Heart right ventricle (tissue), 16 donors: Measurements from ENCODE around the gene ADK. TPM values are rescaled to one million over a fixed set of nuclear protein-coding genes. Genes with fewer than 3 reads are reported as not detected.
A peak's percentile ranks its signal among the peaks of the same experiment; 100 is the strongest.

Experiments
- ATAC-seq, 8 donors: fragments of 200-7000 bp; cut with Tn5 transposase; one replicate each; pipeline ENCODE4 v1.9.1; 2020; ENCODE audit warnings: mild to moderate bottlenecking in 8 of 8, moderate library complexity in 8 of 8, moderate number of reproducible peaks in 1 of 8
- DNase-seq, 2 donors: peaks; one replicate each; pipeline ENCODE4 v3.0.0-alpha.2; 2020
- H3K27ac ChIP-seq, 10 donors: fragments of 200-600 bp; sonication (generic) in 2 of 10; one replicate each; pipeline versions ENCODE4 v1.5.0 to v1.8.0; 2020 to 2022; ENCODE audit warnings: mild to moderate bottlenecking in 3 of 10
- H3K27me3 ChIP-seq, 7 donors: fragments of 200-600 bp; one replicate each; pipeline ENCODE4 v1.8.0; 2021 to 2022; ENCODE audit warnings: mild to moderate bottlenecking in 2 of 7
- H3K36me3 ChIP-seq, 9 donors: fragments of 200-600 bp; sonication (generic) in 1 of 9; one replicate each; pipeline versions ENCODE4 v1.5.0 to v1.8.0; 2020 to 2022; ENCODE audit warnings: mild to moderate bottlenecking in 2 of 9
- H3K4me1 ChIP-seq, 9 donors: fragments of 200-600 bp; sonication (generic) in 1 of 9; one replicate each; pipeline versions ENCODE4 v1.5.0 to v1.8.0; 2020 to 2022; ENCODE audit warnings: mild to moderate bottlenecking in 4 of 9
- H3K4me3 ChIP-seq, 10 donors: fragments of 200-600 bp; sonication (generic) in 2 of 10; one replicate each; pipeline versions ENCODE4 v1.5.0 to v1.8.0; 2020 to 2022; ENCODE audit warnings: mild to moderate bottlenecking in 7 of 10, moderate library complexity in 2 of 10
- H3K9me3 ChIP-seq, 11 donors: fragments of 200-600 bp in 10 of 11; sonication (generic) in 2 of 11; one replicate each; pipeline versions ENCODE4 v1.5.0 to v1.8.0; 2013 to 2022; ENCODE audit warnings: mild to moderate bottlenecking in 2 of 11, control low read depth in 1 of 11, moderate library complexity in 1 of 11
- CTCF ChIP-seq, 9 donors: fragments of 200-600 bp; sonication (generic) in 2 of 9; IDR thresholded peaks; one replicate each; pipeline versions ENCODE4 v1.5.0 to v1.8.0; 2021 to 2022; ENCODE audit warnings: antibody characterized with exemption in 9 of 9, mild to moderate bottlenecking in 5 of 9, moderate library complexity in 1 of 9
- WGBS, 2 donors: extraction: QIAGEN DNeasy Blood & Tissue Kit; methylation state at CpG; one replicate each; pipeline ENCODE4 v1.1.7; 2013; ENCODE audit warnings: inconsistent platforms in 1 of 2; 5-methylcytosine and 5-hydroxymethylcytosine counted together
- intact Hi-C, 10 donors: fragments of 100-400 bp; cut with DNase I; formaldehyde crosslinking; loops; one replicate each; pipeline versions ENCODE4 v1.11.1 to v1.14.2; 2022
- polyA plus RNA-seq, 2 donors: library from polyadenylated mRNA; stranded (reverse); fragments of 200-250 nt; gene quantifications; one replicate each; pipeline ENCODE4 v1.2.3, GENCODE V29; 2013
- total RNA-seq, 10 donors: library from RNA; stranded (reverse); fragmentation: NEBNext Ultra II Directional in 3 of 10; extraction: Animal tissue kit (Norgen Biotek cat#: 25700) in 3 of 10; gene quantifications; one replicate each; pipeline versions ENCODE4 v1.2.1 to v1.2.4, GENCODE V29; 2021 to 2023
- donor health status: Arrhythmogenic right ventricular cardiomyopathy.
- donor health status: ischemic (EF 13 %, LVEDD 7.1; RV severe dilation, severe dysfunction).
- donor health status: healthy with polysubstance abuse.
- donor health status: DM: no; HTN: yes; CAD: no.
- donor health status: DM: no; HTN: no; CAD: no.
- donor health status: ischemic (EF 25% LVEDD 6.9; RV normal size, moderate dysfunction).
- donor health status: ischemic (EF 25% LVEDD 5.7; RV mildly dilated, moderate dysfunction).
- donor health status: healthy.
- donor health status: DM: yes; HTN: yes; CAD: no.
- donor health status: Ischemic cardiomyopathy.
- donor health status: ischemic (EF 35%, LVEDD 5.7; RV mildly dilated, moderate dysfunction).
- donor health status: nonischemic (EF 11% LVEDD 7.7; RV severe dilation, severe dysfunction).
- donor health status: DM: yes; HTN: yes; CAD: no.
- donor health status: PGD.
- donor health status: ischemic (EF 29% LVEDD 5.4; RV normal size, mild dysfunction).
- donor health status: nonischemic (EF 23%, LVEDD 6.1; RV moderate dilation, normal function).

ADK gene
- total and polyA plus RNA-seq, 12 donors = 13.0 to 50.0 (median 39.1) TPM

DNA sequence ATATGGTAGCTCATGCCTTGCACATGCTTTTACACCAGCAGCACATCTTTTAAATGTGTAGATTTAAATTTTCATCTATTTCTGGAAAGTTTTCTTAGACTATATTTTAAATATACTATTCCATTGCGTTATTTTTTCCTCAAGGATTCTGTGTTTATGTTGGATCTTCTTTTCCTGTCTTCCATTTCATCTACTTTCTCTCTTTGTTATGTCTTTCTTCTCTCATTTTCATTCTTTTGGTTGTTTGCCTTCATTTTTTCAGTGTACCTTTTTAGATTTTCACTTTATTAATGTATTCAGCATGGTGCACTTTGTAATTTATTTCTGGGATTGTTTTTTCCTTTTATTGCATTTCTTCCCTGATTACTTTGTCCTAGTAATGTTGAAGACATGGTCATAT is 329.8 kb downstream of the ADK start:
- intact Hi-C loops = no loop called here
- Histone ChIP-seq H3K4me1 (no peaks in the 10 kb centered on the region), H3K9me3 (peaks cover 0 to 7% (median 0%) of the 10 kb centered on the region in 11 donors), H3K27me3 (no peaks in the 10 kb centered on the region), H3K36me3 (no peaks in the 10 kb centered on the region), H3K27ac (no peak overlapping the region), H3K4me3 (no peak overlapping the region)
- ATAC-seq (no peak), DNase-seq (no peak)
- TF ChIP-seq CTCF (IDR thresholded peaks at IDR 0.05) = no peak
- WGBS, 2 donors = 96 to 100% methylated on average over 1 of the region's 1 CpG

GRCh38 chr10:74483356-74483755 is 332.3 kb downstream of the ADK start:
- Histone ChIP-seq H3K4me3 (no peak overlapping the region), H3K9me3 (peaks cover 0 to 7% (median 0%) of the 10 kb centered on the region in 11 donors), H3K36me3 (no peaks in the 10 kb centered on the region), H3K27me3 (no peaks in the 10 kb centered on the region), H3K4me1 (no peaks in the 10 kb centered on the region), H3K27ac (no peak overlapping the region)
- ATAC-seq (no peak), DNase-seq (no peak)
- intact Hi-C loops = no loop called here
- TF ChIP-seq CTCF (IDR thresholded peaks at IDR 0.05) = no peak
- WGBS, 2 donors = 97 to 98% methylated on average over 3 of the region's 3 CpGs

DNA sequence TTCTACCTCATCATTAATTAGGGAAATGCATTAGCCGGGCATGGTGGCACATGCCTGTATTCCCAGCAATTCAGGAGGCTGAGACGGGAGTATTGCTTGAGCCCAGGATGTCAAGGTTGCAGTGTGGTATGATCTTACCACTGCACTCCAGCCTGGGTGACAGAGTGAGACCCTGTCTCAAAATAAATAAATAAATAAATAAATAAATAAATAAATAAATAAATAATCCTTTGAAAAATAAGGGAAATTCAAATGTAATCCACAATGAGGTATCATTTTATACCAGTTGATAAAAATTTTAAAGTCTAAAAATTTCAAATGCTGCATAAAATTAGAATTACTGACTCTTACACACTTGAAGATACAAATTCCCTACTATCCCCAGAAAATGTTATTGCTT is 334.3 kb downstream of the ADK start:
- intact Hi-C loops = no loop called here
- no peak overlapping the region for H3K27ac ChIP-seq
- whole genome bisulfite sequencing, 2 donors = 96% methylated on average over 2 of the region's 2 CpGs
- ATAC-seq (no peak), DNase-seq (no peak)
- no peak overlapping the region for H3K4me3 ChIP-seq
- H3K9me3 ChIP-seq = peaks cover 0 to 7% (median 0%) of the 10 kb centered on the region in 11 donors
- no peaks in the 10 kb centered on the region for H3K36me3 ChIP-seq
- no peaks in the 10 kb centered on the region for H3K27me3 ChIP-seq
- TF ChIP-seq CTCF (IDR thresholded peaks at IDR 0.05) = no peak
- H3K4me1 ChIP-seq = no peaks in the 10 kb centered on the region

- Histone ChIP-seq H3K27ac (no peak overlapping the region), H3K4me3 (no peak overlapping the region), H3K9me3 (peaks cover 0 to 7% (median 0%) of the 10 kb centered on the region in 11 donors), H3K36me3 (no peaks in the 10 kb centered on the region), H3K4me1 (no peaks in the 10 kb centered on the region), H3K27me3 (no peaks in the 10 kb centered on the region)
- TF ChIP-seq CTCF (IDR thresholded peaks at IDR 0.05) = no peak
- WGBS, 2 donors = 71 to 77% methylated on average over 1 of the region's 1 CpG
- ATAC-seq (peak in 1 of 8 donors; percentile 54), DNase-seq (no peak)
- intact Hi-C loops = no loop called here
Observed at GRCh38 chr10:74486659-74487058, 335.6 kb downstream of the ADK start.

DNA sequence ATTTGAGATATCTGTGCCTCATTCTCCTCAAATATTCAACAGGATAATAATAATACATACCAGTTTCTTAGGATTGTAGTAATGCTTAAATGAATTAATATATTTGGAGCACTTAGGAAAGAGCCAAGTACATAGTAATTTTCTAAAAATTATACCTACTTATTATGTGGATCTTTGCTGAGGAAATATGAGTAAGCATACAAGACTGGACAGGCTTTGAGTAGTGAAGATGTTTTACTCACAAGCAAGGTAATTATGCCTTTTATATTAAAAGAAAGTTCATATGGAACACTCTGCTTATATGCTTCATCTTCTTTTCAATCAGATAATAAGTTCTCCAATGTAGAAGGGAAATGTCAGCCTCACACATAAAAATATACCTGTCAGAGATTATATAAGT is 337.9 kb downstream of the ADK start:
- TF ChIP-seq CTCF (IDR thresholded peaks at IDR 0.05) = no peak
- no peaks in the 10 kb centered on the region for H3K27me3 ChIP-seq
- no peak overlapping the region for H3K27ac ChIP-seq
- H3K36me3 ChIP-seq = no peaks in the 10 kb centered on the region
- intact Hi-C loops = no loop called here
- H3K9me3 ChIP-seq = no peaks in the 10 kb centered on the region
- ATAC-seq = no peak
- no peak overlapping the region for H3K4me3 ChIP-seq
- DNase-seq = no peak
- no peaks in the 10 kb centered on the region for H3K4me1 ChIP-seq
